Hepatic stellate cell (primary cell): ENCODE measurements around the gene TUBGCP2.

Source experiments
- DNase-seq: peaks from one replicate; pipeline ENCODE4 v3.0.0; 2011; ENCODE audit warnings: low spot score

The TUBGCP2 gene

DNA sequence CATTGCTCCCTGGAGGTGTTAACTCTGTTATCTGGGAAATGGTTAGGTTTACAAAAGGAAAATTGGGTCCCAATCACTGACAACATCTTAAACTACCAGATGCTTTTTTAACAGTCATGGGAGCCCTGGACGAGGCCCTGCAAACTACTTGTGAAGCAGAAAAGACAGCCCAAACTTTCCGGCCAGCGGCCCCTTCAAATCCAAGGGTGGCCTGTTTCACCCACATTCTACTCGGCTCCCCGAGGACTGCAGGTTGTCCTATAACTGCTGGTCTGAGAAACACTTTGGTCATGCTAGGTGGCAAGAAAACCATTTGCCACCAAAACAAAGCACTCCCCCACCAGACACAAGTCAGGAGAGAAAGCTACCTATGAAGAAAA, 2.6 kb downstream of the TUBGCP2 start:
- no peak for DNase-seq

DNA sequence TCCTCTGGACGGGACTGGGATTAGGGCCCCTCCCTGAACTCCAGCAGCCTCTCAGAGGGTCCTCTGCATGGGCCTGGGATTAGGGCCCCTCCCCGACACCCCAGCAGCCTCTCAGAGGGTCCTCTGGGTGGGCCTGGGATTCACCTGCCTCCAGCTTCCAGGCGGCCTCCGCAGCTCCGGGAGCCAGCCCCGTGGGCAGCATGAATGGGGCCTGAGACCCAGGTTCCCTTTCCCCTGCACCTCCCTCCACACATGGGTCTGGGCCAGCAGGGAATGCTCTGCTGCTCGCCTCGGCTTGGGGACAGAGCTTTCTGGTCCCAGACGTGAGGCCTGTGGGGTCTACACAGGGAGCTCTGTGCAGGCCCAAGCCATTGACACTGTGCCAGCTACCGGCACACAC, 5.5 kb downstream of the TUBGCP2 start:
- DNase-seq: no peak

DNA sequence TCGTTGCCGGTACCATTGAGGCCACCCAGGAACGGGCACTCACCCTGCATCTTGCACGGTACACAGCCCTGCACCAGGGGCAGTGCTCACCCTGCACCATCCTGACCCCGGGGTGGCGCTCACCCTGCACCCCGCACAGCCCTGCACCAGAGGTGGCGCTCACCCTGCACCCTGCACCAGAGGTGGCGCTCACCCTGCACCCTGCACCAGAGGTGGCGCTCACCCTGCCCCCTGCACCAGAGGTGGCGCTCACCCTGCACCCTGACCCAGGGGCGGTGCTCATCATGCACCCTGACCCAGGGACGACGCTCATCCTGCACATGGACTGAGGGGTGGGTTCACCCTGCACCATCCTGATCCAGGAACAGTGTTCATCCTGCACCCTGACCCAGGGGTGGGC, 6.4 kb downstream of the TUBGCP2 start:
- no peak for DNase-seq

DNA sequence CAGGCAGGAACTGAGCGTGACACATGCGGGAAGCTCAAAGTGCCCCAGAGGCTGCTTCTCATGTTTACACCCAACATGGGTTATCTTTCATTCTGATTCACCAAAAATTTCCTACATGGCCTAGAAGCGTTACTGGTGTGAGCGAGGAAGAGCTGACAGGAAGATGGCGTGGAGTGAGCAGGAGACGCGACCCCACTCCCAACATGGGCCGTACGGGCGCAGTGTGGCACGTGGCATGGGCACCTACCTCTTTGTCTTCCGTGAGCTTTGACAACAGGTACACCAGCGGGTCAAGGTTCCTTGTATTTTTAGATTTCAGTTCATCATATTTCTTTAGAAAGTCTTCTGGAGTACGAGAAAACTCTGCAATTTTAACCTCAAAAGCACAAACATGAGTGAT, 8.9 kb downstream of the TUBGCP2 start:
- DNase-seq: no peak

- DNase-seq: no peak
Measured at GRCh38 chr10:133299224-133299623, 9.4 kb downstream of the TUBGCP2 start.

DNA sequence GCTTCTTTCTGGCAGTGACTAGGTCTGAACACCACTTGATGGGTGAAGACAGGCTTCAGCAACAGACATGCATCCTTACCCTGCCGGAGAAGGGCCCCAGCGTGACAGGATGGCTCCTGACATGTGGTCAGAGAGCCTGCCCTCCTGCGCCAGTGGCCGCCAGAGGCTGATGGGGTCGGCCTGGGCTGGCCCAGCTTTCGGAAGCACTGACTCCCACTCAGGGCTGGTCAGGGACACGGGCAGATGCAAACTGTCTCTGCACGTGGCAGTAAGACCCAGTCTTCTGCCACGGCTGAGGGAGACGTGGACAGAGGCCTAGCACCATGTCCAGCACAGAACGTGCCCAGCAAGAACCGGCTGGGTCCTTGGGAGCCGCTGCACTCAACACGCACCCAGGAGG, 10.2 kb downstream of the TUBGCP2 start:
- no peak for DNase-seq

DNA sequence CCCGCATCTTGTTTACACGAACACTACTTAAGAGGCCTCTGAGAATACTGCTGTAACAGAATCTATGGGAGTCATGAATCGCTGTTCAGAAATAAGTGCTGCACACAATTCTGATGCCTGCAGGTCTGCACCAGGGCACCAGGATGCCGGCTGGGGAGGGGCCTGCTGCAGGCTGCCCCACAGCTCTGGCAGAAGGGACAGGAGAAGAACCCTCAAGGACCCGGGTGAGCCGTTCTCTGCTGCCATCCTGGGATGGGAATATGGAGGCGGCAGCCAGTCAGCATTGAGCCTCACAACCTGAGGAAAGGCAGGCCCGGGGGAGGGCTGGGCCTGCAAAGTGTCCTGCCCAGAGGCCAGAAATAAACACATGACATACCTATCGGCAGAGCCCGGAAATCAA, 11.2 kb downstream of the TUBGCP2 start:
- no peak for DNase-seq

DNA sequence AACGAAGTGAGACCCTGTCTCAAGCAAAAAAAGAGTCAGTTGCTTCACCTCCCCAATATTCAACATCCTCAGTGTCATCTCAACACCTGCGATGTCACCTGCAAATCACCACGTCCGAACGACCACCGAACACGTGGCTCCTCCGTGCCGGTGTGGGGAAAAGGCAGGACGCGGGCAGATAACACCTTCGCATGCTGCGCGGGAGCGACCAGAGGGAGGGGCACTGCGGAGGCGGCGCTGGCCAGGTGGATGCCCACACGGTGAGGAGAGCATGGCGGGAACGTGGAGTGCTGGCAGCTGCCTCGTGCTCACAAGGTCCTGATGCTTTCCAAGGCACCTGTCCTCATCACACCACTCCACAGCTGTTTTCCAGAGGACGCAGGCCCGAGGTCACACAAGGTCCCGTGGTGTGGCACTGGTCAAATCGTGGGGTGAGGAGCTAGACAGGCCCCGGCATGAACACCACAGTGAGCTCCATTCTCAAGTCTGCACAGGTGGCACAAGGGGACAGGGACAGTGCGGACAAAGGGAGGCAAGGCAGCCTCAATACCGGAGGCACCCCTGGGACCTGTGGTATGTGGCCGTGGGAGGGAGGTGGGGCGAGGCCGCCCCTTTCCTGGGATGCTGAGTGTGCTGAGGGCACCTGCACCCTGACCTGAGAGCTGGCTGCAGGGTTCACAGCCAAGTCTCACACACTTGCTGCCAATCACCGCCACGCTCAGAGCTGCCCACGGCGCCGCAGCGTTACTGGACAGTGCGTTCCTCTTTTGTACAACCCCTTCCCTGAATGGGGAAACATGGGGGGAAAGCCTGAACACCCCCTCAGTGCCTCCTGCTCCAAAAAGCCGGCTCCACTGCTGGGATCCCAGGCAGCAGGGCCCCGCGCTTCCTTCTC, 13.0 kb downstream of the TUBGCP2 start:
- DNase-seq: no peak

DNA sequence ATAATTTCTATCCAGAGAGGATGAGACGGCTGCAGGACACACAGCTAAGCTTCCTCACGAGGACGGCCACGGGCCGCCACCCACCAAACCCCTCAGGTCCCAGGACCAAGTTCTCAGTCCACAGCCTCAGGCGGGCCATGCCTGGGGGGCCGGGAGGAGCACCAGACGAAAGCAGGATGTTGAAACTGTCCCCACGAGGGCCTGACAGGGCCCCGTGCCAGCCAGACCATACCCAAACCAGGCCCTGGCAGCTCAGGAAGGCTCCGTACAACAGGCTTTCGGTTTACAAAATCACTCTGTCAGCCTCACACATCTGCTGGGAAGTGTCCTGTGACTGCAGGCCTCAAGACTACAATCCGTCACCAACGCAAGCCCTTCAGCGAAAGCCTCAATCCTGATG, 14.5 kb downstream of the TUBGCP2 start:
- no peak for DNase-seq

- DNase-seq: no peak
Measured at GRCh38 chr10:133293810-133294119, 14.9 kb downstream of the TUBGCP2 start.

DNA sequence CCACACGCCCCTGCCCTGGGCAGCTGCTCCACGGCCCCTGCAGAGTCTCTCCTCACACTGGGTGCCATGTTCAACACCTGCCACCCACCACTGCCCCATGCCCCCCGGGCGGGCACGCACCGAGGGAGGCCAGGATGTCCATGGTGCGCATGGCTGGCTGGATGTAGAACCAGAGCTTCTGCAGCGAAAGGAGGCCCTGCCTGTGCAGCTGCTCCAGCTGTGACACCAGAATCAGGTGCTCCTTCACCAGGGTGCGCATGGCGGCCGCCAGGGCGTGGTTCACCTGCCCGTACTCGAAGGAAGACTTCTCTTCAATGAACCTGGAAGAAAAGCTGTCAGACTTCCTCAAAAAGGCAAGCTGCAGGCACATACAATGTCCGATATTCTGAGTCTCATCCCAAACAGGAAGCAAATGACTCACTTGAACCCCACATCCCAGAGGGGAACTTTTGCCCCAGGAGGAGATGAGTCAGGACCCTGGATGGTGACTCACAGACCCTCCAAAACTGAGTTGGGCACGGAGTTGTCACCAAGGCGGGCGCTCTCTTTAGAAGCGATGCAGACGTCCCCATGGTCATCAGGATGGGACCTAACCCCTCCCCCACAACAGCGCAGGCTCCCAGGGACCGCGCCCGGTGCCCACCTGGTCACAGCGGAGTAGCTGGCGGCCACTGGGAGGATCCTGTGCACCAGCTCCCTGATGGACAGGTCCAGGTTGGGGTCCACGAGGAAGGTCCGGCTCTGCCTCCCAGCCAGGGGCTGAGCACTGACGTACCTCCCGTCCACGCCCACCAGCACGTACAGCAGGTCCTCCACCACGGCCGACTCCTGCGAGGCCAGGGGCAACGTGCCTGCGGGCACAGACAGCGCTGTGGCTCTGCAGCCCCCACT, 15.5 kb downstream of the TUBGCP2 start:
- DNase-seq: peak; percentile 96

- DNase-seq: no peak
Measured at GRCh38 chr10:133289761-133290160, 18.9 kb downstream of the TUBGCP2 start.

DNA sequence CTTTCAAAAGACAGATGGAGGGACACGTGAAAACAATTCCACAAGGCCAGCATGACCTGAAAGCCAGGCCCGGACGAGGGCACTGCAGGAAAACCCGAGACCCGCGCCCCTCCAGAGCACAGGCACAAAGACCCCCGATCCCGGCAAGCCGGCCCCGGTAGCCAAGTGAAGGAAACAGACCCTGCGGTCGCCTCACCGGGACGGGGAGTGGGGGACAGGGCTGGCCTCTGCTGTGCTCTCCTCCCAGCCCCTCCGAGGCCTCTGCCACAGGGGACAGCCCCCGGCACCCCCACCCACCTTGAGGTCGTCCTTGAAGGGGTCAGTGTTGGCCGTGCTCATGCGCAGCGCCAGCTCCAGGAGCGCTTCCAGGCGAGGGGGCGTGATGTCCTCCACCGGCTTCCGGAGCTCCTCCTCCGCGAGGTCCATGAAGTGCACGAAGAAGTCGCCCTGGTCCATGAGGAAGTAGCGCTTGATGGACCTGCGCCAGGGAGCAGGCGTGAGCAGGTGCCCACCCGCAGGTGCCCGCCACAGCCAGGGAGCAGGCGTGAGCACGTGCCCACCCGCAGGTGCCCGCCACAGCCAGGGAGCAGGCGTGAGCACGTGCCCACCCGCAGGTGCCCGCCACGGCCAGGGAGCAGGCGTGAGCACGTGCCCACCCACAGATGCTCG, 20.7 kb downstream of the TUBGCP2 start:
- no peak for DNase-seq

GRCh38 chr10:133286366-133286765, 22.3 kb downstream of the TUBGCP2 start:
- no peak for DNase-seq

- DNase-seq: no peak
Measured at GRCh38 chr10:133285217-133285616, 23.5 kb downstream of the TUBGCP2 start.

DNA sequence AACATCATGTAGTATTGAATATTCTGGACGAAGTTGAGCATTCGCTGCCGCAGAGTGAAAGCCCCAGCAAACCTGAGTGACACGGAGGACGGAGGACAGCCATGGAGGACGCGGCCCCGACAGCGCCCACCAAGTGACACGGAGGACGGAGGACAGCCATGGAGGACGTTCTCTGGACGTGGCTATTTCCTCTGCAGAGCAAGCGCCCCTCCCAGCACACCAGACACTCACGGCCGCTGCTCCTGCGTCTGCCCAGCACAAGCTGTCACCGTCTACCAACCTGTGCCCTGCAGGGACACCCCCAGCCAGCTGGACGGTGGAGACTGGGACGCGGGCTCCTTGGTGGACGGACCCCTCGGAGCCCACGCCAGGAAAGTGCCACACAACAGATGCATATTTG, 24.7 kb downstream of the TUBGCP2 start:
- DNase-seq: no peak

- DNase-seq: no peak
Measured at GRCh38 chr10:133282846-133283390, 25.8 kb downstream of the TUBGCP2 start.

DNA sequence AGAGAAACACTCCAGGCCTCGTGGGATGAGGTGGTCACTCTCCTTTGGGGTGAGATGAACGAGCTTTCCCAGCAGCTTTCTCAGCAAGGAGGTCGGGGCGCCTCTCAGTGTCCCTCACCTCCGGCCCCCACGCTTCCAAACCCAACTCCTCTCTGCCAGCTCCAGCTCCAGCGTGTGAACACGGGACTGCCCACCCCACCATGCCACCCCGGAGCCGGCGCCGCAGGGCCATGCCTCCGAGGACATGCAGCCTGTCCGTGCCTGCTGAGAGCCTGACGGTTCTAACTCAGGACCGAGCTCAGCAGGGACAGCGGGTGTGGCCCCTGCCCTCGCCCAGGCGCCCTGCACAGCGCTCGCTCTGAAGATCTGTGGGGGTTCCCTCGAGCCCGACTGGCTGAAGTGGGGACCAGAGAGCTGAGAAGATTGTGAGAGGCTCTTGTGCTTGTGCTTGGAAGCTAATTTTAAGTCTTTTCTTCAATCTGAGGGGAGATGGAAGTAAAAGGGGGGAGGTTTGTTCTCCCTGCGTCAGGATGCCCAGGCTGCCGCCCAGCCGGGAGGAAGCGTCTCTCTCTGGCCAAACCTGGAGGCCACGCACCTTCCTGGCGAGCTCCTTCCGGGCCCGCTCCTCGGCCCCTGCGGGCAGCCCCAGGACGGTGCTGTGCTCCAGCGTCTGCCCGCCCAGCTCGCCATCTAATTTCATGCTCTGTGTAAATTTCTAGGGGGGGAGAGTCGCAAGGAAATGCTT, 26.9 kb downstream of the TUBGCP2 start:
- no peak for DNase-seq

- DNase-seq: no peak
Measured at GRCh38 chr10:133281084-133281483, 27.6 kb downstream of the TUBGCP2 start.

GRCh38 chr10:133280391-133281059, 28.1 kb downstream of the TUBGCP2 start:
- DNase-seq: no peak
